GM19099 (cell line): Measurements from ENCODE around the gene PGLYRP4.

Experiments used
- POLR2A ChIP-seq: IDR thresholded peaks from 3 replicates; pipeline ENCODE4 v1.6.1; 2011; ENCODE audit warnings: low read depth; ENCODE audit not compliant: insufficient read length; ENCODE audit errors: extremely low read depth

The PGLYRP4 gene

GRCh38 chr1:153337980-153338853 is 10.4 kb downstream of the PGLYRP4 start:
- no peak for TF ChIP-seq POLR2A

- TF ChIP-seq POLR2A, result no peak
Observed at GRCh38 chr1:153336650-153337049, 12.0 kb downstream of the PGLYRP4 start.

- no peak for TF ChIP-seq POLR2A
Observed at GRCh38 chr1:153333902-153334301, 14.7 kb downstream of the PGLYRP4 start.

- no peak for TF ChIP-seq POLR2A
Observed at GRCh38 chr1:153324912-153325311, 23.7 kb downstream of the PGLYRP4 start.

- TF ChIP-seq POLR2A, result no peak
Observed at GRCh38 chr1:153322568-153322967, 26.1 kb downstream of the PGLYRP4 start.

- TF ChIP-seq POLR2A, result no peak
Observed at GRCh38 chr1:153313288-153313687, 35.4 kb downstream of the PGLYRP4 start.

GRCh38 chr1:153312570-153313186 is 36.0 kb downstream of the PGLYRP4 start, which contains the start of gene PGLYRP3:
Gene PGLYRP3 (minus strand): TSS chr1:153312952. CDS start chr1:153310665, 2,287 bp downstream.
- no peak for TF ChIP-seq POLR2A

GRCh38 chr1:153310526-153310925 is 38.1 kb downstream of the PGLYRP4 start:
- no peak for TF ChIP-seq POLR2A

- TF ChIP-seq POLR2A, result no peak
Observed at GRCh38 chr1:153309441-153309840, 39.2 kb downstream of the PGLYRP4 start.

- no peak for TF ChIP-seq POLR2A
Observed at GRCh38 chr1:153308540-153308939, 40.1 kb downstream of the PGLYRP4 start.

- no peak for TF ChIP-seq POLR2A
Observed at GRCh38 chr1:153307221-153307600, 41.4 kb downstream of the PGLYRP4 start.

- TF ChIP-seq POLR2A, result no peak
Observed at GRCh38 chr1:153306303-153307220, 42.1 kb downstream of the PGLYRP4 start.

GRCh38 chr1:153305682-153306081 is 43.0 kb downstream of the PGLYRP4 start:
- TF ChIP-seq POLR2A, result no peak

GRCh38 chr1:153302308-153302707 is 46.3 kb downstream of the PGLYRP4 start:
- TF ChIP-seq POLR2A, result no peak

- no peak for TF ChIP-seq POLR2A
Observed at GRCh38 chr1:153293851-153294250, 54.8 kb downstream of the PGLYRP4 start.
